Neural crest cell (in vitro differentiated cells): ENCODE results near the gene NADK. TPM values are rescaled to one million over a fixed set of nuclear protein-coding genes. Genes with fewer than 3 reads are reported as not detected.
"Not testable (repeated sequence)": the region's sequence is repeated elsewhere in the genome, so short reads cannot be mapped to it uniquely, and the experiment has no call there.

ENCODE experiments used
- DNase-seq: peaks from one replicate; pipeline ENCODE4 v3.0.0; 2021; ENCODE audit warnings: low read depth, mixed read lengths, low spot score
- H3K27ac Mint-ChIP-seq: one replicate; pipeline ENCODE4 v1.8.0; 2021; ENCODE audit warnings: mild to moderate bottlenecking, mixed read lengths; ENCODE audit not compliant: unreplicated experiment
- H3K27me3 Mint-ChIP-seq: 2 replicates; pipeline ENCODE4 v1.8.0; 2021; ENCODE audit warnings: low read depth, mild to moderate bottlenecking, mixed read lengths
- H3K36me3 Mint-ChIP-seq: 2 replicates; pipeline ENCODE4 v1.8.0; 2021; ENCODE audit warnings: low read depth, mild to moderate bottlenecking, mixed read lengths
- H3K4me1 Mint-ChIP-seq: 2 replicates; pipeline ENCODE4 v1.8.0; 2021; ENCODE audit warnings: mixed read lengths
- H3K4me3 Mint-ChIP-seq: one replicate; pipeline ENCODE4 v1.8.0; 2021; ENCODE audit warnings: mild to moderate bottlenecking, mixed read lengths
- H3K9me3 Mint-ChIP-seq: 2 replicates; pipeline ENCODE4 v1.8.0; 2021; ENCODE audit warnings: mixed read lengths
- CTCF ChIP-seq: fragments of 200-600 bp; sonication (generic); conservative IDR thresholded peaks from 2 replicates; pipeline ENCODE4 v1.5.0; 2021; ENCODE audit warnings: antibody characterized with exemption, mild to moderate bottlenecking
- total RNA-seq: library from RNA; stranded (reverse); gene quantifications from 2 replicates; pipeline ENCODE4 v1.2.1, GENCODE V29; 2021

NADK gene
- total RNA-seq, 1 donor from 2014 or later, result 88.4 TPM

- no peaks in the 10 kb centered on the region for H3K9me3 Mint-ChIP-seq
- no peak overlapping the region for H3K4me3 Mint-ChIP-seq
- no peak overlapping the region for H3K27ac Mint-ChIP-seq
- no peaks in the 10 kb centered on the region for H3K27me3 Mint-ChIP-seq
- DNase-seq, result no peak
- TF ChIP-seq CTCF, result no peak
- H3K4me1 Mint-ChIP-seq, result no peaks in the 10 kb centered on the region
- no peaks in the 10 kb centered on the region for H3K36me3 Mint-ChIP-seq
Measured at GRCh38 chr1:1703796-1704195, 74.5 kb downstream of the NADK start.

GRCh38 chr1:1702506-1702905 lies 75.8 kb downstream of the NADK start:
- not testable (repeated sequence) for H3K27me3 Mint-ChIP-seq, H3K9me3 Mint-ChIP-seq, H3K36me3 Mint-ChIP-seq, H3K27ac Mint-ChIP-seq, H3K4me3 Mint-ChIP-seq, DNase-seq, H3K4me1 Mint-ChIP-seq

Other genes starting within 250 kb of the NADK start
- 13.4 and 16.9 TPM in 2 replicates for gene TMEM240, start 237.8 kb downstream of the NADK start, total RNA-seq
- 132 and 134 TPM in 2 replicates for gene SSU72, start 203.6 kb downstream of the NADK start, total RNA-seq
- 14.3 and 14.5 TPM in 2 replicates for gene FNDC10, start 178.3 kb downstream of the NADK start, total RNA-seq
- 105 and 106 TPM in 2 replicates for gene MIB2, start 163.0 kb downstream of the NADK start, total RNA-seq
- gene MMP23B, start 146.3 kb downstream of the NADK start, total RNA-seq, result 1.7 and 2.3 TPM in 2 replicates
- gene CDK11B, start 119.5 kb downstream of the NADK start, total RNA-seq, result 32.1 and 34.1 TPM in 2 replicates
- gene SLC35E2B, start 85.7 kb downstream of the NADK start, total RNA-seq, result 96.3 and 99.0 TPM in 2 replicates
- gene CDK11A, start 54.1 kb downstream of the NADK start, total RNA-seq, result 47.8 and 48.9 TPM in 2 replicates
- 470 and 474 TPM in 2 replicates for gene GNB1, start 112.6 kb upstream of the NADK start, total RNA-seq
- gene CALML6, start 136.8 kb upstream of the NADK start, total RNA-seq, result 0.57 and 0.63 TPM in 2 replicates
- gene TMEM52, start 140.8 kb upstream of the NADK start, total RNA-seq, result 3.7 and 4.6 TPM in 2 replicates
- gene CFAP74, start 225.3 kb upstream of the NADK start, total RNA-seq, result 0.12 and 0.32 TPM in 2 replicates
- gene GABRD, start 240.9 kb upstream of the NADK start, total RNA-seq, result 0.18 and 0.54 TPM in 2 replicates